ENCODE data around the gene RASGRP2.

The RASGRP2 gene

DNA sequence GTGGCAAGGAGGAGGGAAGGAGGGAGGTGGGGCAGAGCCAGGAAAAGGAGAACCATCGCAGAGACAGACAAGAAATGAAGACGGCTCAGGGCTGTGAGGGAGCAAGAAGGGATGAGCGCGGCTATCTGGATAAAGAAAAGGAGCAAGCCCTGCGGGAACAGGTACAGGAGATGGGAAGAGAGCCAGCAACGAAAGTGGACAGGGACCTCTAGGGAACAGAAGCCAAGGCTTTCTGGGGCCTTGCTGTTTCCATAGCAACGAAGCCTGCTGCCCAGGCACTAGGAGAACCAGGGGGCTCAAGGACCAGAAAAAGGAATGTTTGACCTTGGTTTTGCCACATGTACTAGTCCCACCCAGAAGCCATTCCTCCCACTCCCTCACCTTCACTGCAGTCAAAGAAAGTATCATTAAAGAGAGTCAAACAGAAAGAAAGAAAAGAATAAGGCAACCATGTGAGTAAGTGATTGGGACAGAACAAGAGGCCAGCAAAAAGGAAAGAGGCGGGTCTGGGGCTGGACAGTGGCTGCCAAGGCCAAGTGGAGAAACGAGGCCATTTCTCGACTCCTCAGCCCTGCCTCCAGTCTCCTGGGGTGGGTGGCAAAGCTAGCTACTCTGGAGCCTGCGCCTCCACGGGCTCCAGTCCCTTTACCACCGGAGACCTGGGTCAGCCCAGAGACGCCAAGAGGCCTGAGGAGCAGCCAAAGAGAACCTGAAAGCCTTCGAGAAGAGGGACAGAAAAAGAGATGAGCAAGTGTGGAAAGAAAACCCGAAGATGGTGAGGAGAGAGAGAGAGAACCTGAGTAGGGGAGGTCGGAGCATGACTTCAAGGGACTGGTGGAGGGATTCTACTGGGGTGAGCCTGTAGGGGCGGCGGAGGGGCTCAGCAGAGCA is 56.1 kb downstream of the RASGRP2 start:
- no peak overlapping the region for H3K4me3 ChIP-seq (ENCODE audit: low read depth, low read length)
- DNase-seq (ENCODE audit: low read depth): no peak
- no peak for TF ChIP-seq CTCF (IDR thresholded peaks at IDR 0.05; ENCODE audit: insufficient read depth, low read depth, low read length, missing control alignments)

- no peak for TF ChIP-seq CTCF (IDR thresholded peaks at IDR 0.05; ENCODE audit: insufficient read depth, low read depth, low read length, missing control alignments)
- DNase-seq (ENCODE audit: low read depth): no peak
- H3K4me3 ChIP-seq (ENCODE audit: low read depth, low read length): no peak overlapping the region
Measured at GRCh38 chr11:64687204-64687603, 56.7 kb downstream of the RASGRP2 start.

GRCh38 chr11:64686466-64687170 is 57.3 kb downstream of the RASGRP2 start:
- no peak overlapping the region for H3K4me3 ChIP-seq (ENCODE audit: low read depth, low read length)
- no peak for TF ChIP-seq CTCF (IDR thresholded peaks at IDR 0.05; ENCODE audit: insufficient read depth, low read depth, low read length, missing control alignments)
- DNase-seq (ENCODE audit: low read depth): no peak

GRCh38 chr11:64685536-64685935 is 58.4 kb downstream of the RASGRP2 start:
- no peak for TF ChIP-seq CTCF (IDR thresholded peaks at IDR 0.05; ENCODE audit: insufficient read depth, low read depth, low read length, missing control alignments)
- H3K4me3 ChIP-seq (ENCODE audit: low read depth, low read length): no peak overlapping the region
- no peak for DNase-seq (ENCODE audit: low read depth)

GRCh38 chr11:64684357-64684756 is 59.6 kb downstream of the RASGRP2 start:
- DNase-seq (ENCODE audit: low read depth): no peak
- H3K4me3 ChIP-seq (ENCODE audit: low read depth, low read length): no peak overlapping the region
- no peak for TF ChIP-seq CTCF (IDR thresholded peaks at IDR 0.05; ENCODE audit: insufficient read depth, low read depth, low read length, missing control alignments)

DNA sequence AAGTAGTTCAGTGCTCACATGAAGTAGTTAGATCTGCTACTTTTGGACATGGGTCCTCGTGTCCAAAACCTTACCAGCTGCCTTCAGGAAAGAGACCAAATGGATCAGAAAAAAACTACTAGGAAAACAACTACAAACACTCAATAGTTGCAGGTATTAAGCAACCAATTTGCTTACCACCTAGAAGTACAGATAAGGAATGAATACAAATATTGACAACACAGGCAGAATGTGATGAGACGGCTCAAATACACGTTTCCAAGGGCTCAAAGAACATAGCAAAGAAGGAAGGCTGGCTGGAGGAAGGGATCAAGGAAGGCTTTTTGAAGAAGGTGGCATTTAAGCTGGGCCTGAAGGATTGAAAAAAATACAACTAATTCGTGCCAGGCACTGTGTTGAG is 62.8 kb downstream of the RASGRP2 start:
- DNase-seq (ENCODE audit: low read depth): no peak
- H3K4me3 ChIP-seq (ENCODE audit: low read depth, low read length): no peak overlapping the region
- TF ChIP-seq CTCF (IDR thresholded peaks at IDR 0.05; ENCODE audit: insufficient read depth, low read depth, low read length, missing control alignments): no peak
